Lower leg skin (tissue), 3 donors: ENCODE results near the gene TUSC7.

ENCODE experiments used
- CTCF ChIP-seq, 3 donors: fragments of 450-650 bp; IDR thresholded peaks; one replicate each; pipeline ENCODE4 v1.5.1; 2016; ENCODE audit warnings: antibody characterized with exemption in 3 of 3, mild to moderate bottlenecking in 3 of 3, moderate library complexity in 2 of 3
- POLR2A ChIP-seq, 2 donors: fragments of 450-650 bp; IDR thresholded peaks; one replicate each; pipeline ENCODE4 v1.6.1; 2016 to 2017; ENCODE audit warnings: antibody characterized with exemption in 2 of 2, mild to moderate bottlenecking in 1 of 2, moderate library complexity in 1 of 2

DNA sequence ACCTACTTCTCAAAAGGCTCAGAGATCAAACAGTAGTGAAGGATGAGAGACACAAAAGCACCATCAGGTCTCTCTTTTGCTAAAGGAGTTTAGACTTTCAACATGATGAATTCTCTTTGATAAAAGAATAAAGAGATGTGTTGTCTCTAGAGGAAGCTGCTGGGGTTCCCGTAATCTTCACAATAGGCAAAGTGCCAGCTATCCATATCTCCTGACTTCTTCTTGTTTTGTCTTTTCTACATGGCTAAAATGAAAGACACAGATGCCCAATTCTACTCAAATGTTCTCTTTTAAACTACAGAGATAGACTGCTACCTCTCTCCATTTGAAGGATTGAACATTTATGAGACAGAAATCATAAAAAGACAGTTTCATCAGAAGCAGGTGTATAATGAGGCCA lies 38.4 kb upstream of the TUSC7 start:
- no peak for TF ChIP-seq POLR2A (IDR thresholded peaks at IDR 0.05)
- no peak for TF ChIP-seq CTCF (IDR thresholded peaks at IDR 0.05)
